GM18520 (cell line): ENCODE measurements around the gene SH3TC2.

Source experiments
- ATAC-seq: cut with Tn5 transposase; IDR thresholded peaks from one replicate; pipeline ENCODE4 v1.9.1; 2021; ENCODE audit not compliant: unreplicated experiment

The SH3TC2 gene

DNA sequence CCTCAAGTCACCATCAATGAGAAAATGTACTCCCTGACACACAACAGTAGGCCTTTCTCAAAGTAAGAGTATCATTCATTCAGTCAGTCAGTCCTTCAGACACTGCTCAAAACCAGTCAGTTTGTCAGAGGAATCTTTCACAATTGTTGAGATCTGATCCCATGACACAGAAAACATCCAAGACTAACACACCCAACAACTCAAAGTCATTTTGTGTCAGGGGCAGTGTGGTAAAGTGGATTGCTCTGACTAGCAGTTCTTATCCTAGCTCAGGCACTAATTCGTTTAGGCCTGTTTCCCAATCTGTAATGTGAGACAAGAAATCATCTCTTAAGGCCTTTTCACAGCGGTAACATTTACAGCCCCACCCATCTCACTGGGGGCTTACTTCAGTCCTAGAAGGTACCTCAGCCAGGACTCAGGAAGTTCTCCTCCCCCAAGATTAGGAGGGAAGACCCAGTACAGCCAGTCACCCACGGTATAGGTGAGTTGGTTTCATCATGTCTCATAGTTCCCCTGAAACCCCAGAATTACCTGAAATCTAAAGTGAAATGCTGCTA is 31.9 kb downstream of the SH3TC2 start:
- no peak for ATAC-seq

DNA sequence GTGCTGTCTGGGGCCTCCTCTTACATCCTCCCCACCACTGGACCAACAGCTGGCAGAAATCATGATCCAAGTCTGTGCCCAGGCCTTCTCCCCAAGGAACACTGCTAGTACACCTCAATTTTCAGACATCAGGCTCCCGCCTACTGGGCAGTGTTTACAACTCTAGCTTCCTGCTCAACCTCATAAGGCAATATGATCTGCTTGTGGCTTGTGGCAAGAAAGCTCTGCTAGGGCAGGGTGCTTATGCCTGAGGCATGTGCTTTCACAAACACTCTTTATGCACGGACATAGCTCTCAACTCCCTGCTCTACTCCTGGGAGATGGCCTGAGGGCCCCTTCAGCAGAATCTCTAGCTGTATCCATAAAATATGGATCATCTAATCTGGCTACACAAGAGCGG is 32.5 kb downstream of the SH3TC2 start:
- ATAC-seq, result no peak

DNA sequence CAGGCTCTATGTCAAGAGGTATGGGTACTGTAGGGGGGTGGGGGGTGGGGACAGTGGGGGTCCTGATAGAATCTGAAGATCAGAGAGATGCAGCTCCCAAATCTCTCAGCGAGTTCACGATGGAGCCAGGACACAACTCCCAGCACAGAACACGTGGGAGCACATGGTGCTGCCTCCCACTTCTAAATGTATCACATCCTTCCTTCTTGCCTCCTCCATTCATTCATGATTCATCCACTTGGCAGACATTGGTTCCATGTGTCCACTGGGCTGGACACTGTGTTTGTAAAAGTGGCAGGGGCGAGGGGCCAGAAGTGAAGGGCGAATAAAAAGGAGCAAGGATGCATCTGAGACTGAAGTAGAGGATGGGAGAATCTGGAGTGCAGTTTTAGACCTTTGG is 33.9 kb downstream of the SH3TC2 start:
- ATAC-seq, result no peak

DNA sequence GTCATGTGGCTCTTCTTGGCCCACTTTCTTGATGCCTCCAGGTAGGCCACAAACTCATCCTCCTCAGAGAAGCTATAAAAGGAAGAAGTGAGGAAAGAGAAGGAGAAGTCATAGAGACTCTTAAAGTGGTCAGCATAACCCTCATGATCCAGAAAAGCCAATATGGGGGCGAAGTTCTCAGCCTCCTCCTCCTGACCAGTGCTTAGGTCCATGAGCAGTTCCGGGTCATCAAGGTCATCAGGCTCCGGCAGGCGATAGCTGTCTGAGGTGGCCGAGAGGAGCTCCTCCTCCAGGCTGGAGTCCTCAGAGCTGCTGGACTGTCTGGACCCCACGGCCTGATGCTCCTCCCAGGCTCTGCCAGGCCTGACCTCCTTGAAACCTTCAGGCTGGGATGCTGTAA is 34.7 kb downstream of the SH3TC2 start:
- ATAC-seq, result no peak

DNA sequence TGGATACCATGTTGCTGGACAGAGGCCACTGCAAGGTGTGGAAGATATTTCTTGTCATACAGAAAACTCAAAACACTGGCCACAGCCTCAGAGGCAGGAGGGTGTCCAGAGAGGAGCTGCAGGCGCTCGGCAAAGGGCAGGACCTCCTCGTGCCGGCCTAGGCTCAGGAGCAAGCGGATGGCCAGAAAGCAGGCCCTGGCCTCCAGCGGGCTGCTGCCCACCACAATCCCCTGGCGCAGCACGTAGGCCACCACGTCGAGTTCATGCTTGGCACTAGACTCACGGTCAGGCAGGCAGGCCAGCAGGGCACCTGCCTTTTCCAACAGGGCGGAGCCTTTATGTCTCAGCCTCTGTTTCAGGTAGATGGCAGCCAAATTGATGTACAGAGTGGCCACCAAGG is 35.2 kb downstream of the SH3TC2 start:
- ATAC-seq, result no peak

DNA sequence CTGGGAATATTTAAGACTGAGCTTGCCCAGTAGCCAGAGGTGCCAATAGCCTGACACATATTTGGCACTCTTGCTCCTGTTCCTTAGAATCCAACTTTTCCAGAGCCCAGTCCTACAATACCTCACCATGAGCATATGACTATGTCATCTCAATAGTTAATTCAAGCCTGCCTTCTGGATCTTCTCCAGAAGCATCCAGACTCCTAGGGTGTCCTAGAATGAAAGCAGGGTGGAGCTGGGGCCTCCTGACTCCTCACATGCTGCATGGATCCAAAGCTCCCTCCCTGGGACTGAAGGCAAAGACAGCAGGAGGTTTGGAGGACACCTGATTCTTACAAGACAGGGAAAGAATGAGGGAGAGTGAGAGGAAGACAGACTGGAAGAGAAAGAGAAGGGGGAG is 37.9 kb downstream of the SH3TC2 start:
- no peak for ATAC-seq

DNA sequence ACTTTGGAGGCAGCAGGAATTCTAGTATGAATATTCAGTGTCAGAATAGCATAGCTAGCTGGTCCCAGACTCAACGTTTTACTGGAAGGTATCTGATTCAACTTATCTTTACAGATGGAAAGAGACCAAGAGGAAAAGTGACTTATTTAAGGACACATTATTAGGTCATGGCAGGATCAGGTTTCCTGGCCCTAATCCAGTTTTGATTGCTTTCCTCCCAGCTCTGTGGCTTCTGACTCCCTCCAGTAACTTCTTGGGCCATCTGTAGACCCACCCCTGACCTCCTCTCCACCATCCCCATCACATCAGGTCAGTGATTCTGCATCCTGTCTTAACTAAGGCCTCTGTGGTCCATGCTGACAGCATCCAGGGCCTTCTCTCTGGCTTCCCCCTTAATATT is 38.4 kb downstream of the SH3TC2 start:
- ATAC-seq, result no peak

DNA sequence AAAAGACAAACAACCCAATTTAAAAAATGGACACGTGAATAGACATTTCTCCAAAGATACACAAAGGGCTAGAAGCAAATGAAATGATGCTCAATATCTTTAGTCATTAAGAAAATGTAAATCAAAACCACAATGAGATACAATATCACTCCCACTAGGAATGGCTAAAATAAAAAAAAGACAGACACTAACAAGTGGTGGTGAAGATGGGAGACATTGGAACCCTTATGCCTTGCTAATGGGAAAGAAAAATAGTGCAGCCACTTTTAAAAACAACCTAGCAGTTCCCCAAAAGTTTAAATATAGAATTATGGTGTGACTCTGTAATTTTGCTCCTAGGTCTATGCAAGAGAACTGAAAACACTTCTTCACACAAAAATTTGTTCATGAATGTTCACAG is 40.7 kb downstream of the SH3TC2 start:
- ATAC-seq, result no peak

DNA sequence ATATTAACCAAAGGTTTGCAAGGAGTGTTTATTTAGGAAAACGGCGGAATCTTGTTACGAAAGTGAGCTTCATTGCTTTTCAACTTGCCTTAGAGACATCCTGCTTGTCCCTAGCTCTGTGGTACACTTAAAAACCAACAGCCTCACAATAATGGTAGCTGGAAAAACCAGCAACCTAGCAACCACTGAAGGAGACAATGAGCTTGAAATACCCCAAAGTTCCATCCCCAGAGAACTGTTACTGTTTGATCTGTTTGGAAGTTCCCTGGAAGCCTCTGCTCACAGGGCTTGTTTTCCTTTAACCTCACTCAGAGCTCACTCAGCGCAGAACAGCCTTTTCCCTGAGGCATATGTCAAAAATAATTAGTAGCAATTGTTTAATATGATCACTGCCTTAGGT is 43.2 kb downstream of the SH3TC2 start:
- ATAC-seq, result no peak

DNA sequence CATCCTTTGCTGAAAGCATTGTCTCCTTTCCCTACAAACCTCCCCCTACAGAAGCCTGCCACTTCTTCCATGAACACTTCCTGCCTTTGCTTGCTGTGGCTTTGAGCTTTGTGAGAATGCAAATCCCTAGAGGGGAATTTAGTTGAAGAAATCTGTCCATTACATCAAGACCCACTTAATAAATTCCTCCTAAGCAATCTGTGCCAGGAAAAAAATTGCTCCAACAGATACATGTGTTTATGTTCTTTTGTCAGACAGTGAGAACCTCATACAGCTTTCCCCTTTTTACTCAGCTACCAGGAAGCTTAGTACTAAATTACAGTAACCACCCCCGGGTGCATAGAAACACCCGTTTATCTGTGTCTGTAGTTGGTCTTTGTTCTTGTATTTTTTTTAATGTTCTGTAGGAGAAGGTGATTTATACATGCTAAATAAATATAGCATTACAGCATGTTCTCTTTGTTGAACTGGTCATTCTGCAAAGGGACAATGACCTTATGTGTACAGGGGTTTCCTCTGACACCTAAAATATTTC is 43.9 kb downstream of the SH3TC2 start:
- no peak for ATAC-seq

DNA sequence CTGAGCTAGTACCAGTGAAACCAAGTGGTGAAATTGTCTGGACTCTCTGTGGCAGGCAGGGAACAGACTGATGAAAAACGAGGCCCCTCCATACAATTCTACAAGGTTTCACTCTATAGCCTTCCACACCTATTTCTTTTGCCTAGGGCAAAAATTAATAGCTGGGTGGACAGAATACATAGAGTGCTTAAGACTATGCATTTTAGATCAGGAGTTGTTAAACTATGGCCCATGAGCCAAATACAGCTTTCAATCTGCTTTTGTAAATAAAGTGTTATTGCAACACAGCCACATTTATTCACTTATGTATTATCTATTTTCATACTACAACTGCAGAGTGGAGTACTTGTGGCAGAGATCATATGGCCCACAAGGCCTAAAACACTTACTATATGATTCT is 45.2 kb downstream of the SH3TC2 start:
- ATAC-seq, result no peak

DNA sequence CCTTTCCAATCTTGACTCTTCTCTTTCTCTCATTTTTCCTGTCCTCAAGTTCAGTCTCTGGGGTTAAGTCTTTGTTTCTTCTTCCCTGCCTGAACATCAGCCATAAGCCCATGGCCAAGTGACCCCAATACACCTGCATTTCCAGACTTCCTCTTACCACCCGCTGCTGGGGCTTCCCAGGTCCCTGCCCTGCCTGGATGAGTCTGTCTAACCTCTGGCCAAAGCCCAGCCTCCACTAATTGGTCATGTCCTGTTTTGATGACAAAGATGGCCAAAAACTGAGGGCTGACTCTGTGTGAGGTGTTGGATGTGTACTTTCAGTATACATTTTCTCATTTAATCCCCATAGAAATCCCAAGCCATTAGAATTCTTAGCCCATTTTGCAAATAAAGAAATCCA is 47.3 kb downstream of the SH3TC2 start:
- no peak for ATAC-seq

DNA sequence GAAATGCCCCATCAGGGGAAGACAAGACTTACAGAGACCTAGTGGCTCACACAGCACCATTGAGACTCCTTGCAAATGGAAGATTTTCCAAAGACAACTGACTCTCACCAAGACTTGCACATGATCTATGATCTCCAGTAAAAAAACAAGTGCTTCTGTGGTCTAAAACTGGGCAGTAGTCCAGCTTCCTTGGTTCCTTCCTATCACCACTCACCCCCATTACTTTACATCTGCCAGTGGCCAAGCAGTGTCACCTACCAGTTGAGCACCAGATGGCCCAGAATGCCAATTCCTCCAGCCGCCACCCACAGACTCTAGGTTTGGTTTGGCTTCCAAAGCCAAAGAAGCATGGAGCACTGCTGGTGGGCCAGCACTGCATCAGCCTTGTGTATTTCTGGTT is 47.7 kb downstream of the SH3TC2 start:
- ATAC-seq, result no peak

DNA sequence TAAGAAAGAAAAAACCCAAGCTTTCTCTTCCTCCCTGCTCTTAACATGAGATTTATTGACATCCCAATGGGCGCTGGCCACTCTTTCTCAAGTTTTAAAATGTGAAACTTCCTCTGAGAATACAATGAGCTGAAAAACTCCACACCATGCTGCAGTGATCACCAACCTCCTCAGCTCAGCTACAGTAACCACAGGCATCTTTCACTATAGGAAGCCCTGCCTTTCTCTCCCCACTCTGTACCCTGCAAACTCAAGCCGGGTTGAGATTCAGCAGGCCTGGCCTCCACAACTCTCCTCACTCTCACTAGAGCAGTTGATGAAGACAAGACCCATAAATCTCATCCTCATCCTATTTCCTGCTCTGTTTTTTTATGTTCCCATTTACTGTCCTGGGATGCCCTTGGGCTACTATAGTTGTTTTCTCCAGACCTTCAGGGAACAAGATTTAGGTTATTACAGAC is 48.3 kb downstream of the SH3TC2 start:
- no peak for ATAC-seq

DNA sequence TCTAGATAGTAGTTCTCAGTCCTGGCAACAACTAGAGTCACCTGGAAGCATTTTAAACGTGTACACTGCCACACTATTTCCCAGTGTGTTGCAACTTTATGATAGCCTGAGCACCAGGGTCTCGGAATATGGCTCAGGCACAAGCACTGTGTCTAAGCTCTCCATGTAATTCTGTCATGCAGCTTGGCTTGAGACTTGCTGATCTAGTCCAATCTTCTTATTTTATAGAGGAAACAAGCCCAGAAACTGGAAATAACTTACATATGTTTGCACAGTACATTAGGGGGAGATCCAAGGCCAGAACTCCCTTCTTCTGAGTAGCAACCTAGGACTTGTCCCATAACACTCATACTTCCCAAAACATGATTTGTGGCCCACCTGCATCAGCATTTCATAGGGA is 49.1 kb downstream of the SH3TC2 start:
- ATAC-seq, result no peak

DNA sequence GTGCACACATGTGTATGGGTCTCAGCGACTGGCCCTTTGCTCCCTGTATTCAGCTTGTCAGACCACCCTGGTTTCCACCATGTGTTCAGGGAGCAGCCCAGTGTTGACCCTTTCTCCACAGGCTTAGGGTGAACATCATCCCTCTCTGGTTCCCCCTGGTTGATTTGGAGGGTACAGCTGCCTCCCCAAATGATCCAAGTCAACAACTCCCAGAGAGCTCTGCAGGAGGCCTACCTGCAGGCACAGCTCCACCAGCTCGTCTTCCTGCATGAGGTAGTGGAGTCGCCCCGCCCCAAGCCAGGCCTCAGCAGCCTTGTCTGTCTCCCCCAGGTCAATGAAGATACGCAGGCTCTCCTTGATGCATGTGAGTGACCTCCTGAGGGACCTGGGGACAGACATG is 50.5 kb downstream of the SH3TC2 start:
- no peak for ATAC-seq

DNA sequence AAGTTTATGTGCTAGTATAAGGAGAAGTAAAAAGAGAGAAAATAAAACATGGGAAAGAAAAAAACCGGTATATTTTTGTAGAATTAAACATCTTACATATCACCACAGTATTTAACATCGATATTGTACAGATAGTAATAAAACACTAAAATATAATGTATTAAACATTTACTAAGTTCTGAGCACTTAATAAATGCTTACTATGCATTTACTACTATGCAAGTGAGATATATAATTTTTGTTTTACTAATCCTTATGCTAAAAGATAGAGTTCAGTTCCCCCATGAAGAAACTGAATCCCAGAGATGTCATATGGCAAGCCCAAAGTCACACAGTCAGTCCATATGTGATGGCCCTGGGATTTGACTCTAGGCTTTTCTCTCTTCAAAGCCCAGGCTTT is 51.1 kb downstream of the SH3TC2 start:
- ATAC-seq, result no peak

DNA sequence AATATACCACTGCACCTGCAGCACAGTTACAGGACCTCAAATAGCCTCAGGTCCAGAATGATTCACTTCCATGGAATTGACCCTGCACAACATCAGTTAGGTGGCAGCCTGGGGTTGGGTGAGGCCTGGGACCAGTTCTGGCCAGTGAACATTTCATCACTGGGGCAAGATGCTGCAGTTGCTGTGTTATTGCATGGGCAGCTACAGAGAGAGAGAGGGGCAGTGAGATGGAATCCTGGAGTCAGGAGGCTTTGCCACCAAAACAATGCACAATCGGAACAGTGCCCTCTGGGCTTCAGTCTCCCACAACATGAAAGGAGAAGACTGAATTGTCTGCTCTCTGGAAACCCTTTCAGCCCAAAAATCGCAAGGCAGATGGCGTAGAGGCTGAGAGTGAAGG is 51.8 kb downstream of the SH3TC2 start:
- ATAC-seq, result no peak

DNA sequence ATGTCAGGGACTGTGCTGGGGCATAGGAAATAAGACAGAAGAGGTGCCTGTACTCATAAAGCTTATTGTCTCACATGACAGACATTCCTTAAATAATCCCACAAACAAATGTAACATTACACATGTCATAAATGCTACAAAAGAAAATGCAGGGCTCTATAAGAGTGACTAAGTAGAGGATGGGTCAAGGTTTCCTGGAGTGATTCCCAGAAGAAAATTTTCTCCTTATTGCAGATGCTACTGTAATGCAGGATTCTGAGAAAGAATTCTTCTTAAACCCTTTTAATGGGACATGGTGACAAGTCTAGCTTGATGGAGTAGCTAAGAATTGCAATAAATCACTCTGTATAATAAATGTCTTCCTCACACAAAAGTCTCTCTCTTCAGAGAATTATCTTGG is 55.7 kb downstream of the SH3TC2 start:
- no peak for ATAC-seq

DNA sequence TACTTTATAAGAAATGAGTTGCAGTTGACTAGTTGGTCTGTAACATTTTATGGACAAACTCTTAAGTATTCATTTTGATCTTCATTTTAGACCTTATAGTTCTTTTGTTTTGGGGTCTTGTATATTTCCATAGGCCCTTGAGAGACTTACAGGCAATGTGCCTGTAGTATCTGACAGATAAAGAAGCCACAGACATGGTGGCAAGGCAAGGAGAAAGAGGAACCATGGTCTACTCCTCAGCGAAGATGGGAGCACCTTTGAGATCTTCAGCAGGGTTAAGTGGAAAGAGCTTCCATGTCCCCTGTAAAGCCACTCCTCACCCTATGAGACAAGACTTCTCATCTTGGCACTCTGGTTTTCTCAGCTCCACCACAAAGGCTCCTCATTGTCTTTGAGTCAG is 56.4 kb downstream of the SH3TC2 start:
- ATAC-seq, result no peak

DNA sequence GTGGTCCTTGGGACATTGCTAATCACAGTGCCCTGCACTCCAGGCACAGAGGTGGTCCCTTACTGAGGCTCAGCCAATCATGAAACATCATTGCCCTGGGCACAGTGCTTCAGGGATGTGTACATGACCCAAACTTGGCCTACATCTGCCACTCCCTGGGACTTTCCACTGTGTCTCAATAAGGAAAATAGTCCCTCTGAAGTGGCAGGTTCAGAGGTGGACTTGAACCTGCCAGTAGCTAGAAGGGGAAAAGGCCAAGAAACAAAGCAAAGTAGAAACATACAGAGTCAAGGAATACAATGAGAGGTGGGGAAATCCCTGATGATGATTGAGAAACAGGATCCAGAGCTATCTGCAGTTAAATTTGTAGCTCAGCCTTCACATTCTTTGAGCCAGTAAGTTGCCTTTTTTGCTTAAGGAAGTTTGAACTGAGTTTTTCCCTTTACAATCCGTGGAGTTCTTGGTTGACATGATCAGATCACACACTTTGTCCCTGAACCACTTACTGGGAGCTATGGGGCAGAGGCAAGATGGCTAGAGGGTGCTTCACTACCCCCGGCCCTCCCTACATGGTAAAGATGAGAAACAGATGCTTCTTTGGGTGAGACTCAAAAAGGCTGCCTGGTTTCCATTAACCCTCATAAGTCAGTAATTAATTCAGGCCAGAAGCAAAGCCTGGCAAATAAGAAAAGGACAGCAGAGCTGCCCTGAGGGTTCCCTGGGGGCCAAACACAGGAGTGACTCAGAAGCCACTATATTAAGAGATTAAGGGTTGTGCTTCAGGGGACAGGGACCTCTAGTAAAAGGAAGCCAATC is 57.6 kb downstream of the SH3TC2 start:
- ATAC-seq, result no peak

DNA sequence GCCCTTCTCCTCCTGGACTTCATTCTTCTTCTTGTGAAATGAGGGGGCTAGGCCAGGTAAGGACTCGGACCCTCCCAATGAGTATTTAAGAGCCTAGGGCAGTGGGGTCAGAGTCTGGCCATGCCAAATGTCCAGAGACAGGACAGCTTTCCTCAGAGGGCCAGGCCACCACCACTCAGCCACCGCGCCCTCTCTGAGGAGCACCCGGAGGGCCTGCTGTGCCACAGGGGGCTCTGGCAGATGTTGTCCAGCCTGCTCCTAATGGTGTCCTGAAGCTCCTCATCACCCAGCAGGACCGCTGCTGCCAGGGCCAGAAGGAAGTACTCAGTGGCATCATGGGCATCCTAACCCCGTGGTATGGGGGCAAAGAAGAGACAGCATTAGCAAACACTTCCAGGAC is 58.3 kb downstream of the SH3TC2 start:
- no peak for ATAC-seq
